SK-N-DZ (cell line): ENCODE results near the gene PTX4.

Experiments used
- DNase-seq: peaks from one replicate; pipeline ENCODE4 v3.0.0-alpha.2; 2015; ENCODE audit warnings: low spot score

PTX4 gene

GRCh38 chr16:1525871-1526607, 37.3 kb upstream of the PTX4 start:
- DNase-seq: no peak

GRCh38 chr16:1524366-1524765, 35.6 kb upstream of the PTX4 start:
- no peak for DNase-seq

- no peak for DNase-seq
These were observed 35.0 kb upstream of the PTX4 start for GRCh38 chr16:1523581-1524245.

GRCh38 chr16:1520461-1520860, 31.7 kb upstream of the PTX4 start:
- DNase-seq: no peak

DNA sequence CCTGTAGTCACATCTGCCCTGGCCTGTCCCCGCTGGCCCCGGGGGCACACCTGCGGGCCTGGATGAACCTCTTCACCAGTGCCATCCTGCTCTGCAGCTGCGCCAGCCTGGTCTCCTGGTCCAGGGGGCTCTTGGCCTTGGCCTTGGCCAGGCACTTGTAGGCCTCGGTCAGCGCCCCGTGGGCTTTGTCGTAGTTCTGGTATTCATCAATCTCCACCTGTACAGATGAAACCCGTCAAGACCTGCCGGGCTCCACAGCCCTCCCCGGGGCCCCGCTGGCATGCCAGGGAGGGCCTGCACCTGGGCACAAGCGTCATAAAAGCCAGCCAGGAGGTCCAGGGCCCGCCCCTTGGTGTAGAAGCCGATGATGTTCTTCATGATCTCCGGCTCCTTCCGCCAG, 31.1 kb upstream of the PTX4 start:
- no peak for DNase-seq

GRCh38 chr16:1518626-1519135, 29.9 kb upstream of the PTX4 start:
- no peak for DNase-seq

- DNase-seq: no peak
These were observed 25.8 kb upstream of the PTX4 start for GRCh38 chr16:1514507-1514906.

DNA sequence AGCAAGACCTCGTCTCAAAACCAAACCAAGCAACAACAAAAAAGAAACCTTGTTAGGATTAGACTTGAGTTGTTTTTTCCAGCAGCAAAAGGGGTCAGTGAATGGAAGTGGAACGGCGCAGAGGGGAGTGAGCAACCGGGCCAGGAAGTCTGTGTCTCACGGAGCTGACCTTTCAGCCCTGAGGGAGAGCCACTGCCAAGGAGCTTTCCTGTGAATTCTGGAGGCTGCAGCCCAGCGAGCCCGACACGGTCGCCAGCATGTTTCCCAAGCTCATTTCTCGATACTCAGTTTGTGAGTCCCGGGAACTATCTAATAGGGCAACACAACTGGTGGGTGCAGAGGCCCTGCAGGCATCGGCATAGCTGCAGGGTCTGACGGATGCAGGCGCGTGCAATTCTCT, 24.0 kb upstream of the PTX4 start:
- DNase-seq: no peak

DNA sequence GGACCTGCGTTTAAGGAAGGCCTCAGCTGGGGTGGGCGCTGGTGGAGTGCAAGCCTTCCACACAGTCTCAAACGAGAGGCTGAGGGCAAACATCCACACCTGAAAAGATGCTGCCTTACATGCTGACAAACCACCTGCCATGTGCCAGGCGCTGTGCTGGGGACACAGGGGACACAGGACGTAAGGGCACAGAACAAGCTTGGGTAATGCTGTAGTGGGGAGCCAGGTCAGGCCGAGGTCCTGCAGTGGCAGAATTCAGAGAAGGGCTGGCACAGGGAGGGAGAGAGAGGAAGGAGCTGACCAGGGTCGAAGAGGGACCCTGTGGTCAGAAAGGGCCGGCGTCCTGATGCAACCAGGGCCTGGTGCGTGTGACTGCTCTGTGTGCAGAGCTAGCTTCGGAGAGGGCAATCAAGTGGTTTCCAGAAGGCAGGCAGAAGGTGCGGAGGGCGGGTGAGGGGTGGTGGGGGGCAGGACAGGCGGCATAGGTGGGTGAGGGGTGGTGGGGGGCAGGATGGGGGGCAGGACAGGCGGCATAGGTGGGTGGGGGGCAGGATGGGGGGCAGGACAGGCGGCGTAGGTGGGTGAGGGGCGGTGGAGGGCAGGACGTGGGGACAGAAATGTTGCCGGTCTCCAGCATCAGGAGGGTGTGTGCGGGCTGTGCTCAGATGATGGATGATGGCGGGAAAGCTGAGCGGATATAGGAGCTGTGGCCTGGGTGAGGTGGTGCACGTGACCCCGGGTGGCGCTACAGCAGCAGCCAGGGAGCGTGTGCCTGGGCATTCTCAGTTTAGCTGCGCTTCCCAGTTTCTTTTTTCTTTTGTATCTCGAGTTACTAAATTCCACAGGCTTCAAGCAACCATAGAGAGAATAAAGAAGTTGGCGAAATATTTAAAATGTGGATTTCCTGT, 23.2 kb upstream of the PTX4 start:
- no peak for DNase-seq

DNA sequence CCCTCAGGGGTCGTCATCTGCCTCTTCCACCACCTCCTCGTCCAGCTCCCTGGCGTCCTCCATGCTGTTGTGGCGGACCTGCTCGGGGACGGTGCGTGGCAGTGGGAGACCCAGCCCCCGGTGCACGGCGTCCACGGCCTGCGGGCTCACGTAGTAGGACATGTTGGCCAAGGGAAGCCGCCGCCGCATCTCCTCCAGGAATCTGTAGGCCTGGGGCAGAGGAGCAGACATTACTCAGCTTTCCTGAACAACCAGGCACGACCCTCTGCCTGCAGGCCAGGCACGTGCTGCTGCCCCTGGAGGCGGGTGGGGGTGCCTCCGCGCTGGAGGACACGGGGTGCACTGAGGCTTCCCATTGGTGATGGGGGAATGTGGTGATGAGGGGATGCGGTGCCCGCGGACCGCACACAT, 22.2 kb upstream of the PTX4 start:
- no peak for DNase-seq

DNA sequence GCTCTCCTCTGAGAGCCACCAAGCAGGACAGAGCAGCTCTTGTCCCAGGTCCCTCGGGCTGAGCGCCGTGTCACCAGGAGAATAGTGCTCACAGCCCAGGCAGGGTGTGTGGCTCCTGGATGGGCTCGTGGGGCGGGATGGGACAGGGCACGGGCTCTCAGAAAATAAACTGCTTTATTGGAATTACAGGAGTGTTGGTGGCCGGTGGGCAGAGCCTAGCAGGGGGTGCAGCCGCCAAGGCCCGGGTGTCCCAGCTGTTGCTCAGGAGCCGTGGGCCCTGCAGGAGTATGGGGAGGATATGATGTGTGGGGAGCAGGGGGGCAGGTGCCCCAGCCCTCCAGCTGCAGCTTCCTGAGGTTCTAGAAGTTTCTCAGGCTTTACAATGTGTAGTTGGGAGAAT, 21.5 kb upstream of the PTX4 start:
- no peak for DNase-seq

DNA sequence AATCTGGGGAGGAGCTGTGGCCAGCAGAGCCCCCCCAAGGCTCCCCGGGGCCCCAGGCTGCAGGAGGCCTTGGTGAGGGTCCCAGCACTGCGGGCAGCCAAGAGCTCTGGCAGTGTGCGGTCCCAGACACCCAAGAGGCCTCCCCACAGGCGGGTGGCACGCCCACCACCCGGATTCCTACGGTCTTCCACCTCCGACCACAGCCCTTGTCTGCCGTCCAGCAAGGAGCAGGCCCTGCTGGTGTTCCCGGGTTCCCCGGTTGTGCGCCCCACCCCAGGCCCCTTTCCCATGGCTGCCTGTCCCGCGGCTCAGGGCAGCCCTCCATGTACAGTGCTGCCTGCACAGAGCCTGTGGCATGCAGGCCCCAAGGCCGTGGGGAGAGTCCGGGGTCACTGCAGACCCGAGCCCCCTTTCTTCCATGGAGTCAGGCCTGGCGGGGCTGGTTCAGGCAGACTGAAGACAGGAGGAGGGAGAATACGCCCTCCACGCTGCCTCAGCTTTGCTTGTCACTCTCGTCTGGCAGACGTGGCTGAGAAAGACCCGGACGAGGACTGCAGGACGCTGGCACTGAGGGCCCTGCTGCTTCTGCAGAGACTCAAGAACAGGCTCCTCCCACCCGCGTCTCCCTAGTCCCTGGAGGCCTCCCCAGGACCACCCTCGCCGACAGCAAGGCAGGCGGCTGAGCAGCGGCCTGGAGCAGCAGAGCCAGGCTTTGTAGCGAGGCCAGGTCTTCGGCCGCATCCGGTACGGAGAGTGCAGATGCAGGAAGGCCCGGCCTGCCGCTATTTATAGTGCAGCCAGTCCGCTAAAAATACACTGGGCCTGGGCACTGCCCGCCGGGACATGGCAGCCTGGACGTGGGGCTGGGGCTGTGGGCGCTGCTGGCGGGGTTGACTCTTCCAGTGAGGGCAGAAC, 20.8 kb upstream of the PTX4 start:
- peak; percentile 82 for DNase-seq

DNA sequence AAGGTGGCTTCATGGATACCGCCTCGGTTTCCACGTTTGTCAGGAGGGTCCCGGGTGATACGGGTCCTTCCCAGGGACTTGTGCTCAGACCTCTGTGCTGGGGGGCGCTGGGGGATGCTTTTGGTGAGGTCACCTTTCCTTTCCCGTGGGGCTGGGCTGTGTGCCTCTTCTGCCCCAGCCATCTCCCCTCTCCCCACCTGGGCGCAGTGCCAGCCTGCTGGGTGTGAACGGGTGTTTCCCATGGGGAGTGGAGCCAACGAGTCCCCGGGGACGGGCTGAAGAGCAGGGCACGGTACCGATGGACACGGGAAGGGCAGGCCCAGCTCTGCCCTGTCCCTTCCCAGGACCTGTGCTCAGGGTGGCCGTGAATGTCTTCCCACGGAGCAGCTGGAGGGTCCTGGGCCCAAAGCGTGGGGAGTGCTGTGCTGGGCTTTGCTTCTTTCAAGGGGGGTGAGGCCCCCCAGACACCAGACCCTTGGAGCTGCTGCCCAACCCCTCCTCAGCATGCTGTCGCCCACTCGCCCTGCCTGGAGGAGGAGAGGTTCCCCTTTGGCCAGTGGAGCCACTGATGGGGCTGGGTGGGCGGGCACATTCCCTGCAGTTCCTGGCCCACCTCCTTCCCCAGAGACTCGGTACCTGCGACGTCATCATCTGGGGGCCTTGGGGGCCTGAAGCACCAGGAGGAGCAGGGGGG, 19.9 kb upstream of the PTX4 start:
- no peak for DNase-seq

- no peak for DNase-seq
These were observed 17.9 kb upstream of the PTX4 start for GRCh38 chr16:1506494-1507213.

DNA sequence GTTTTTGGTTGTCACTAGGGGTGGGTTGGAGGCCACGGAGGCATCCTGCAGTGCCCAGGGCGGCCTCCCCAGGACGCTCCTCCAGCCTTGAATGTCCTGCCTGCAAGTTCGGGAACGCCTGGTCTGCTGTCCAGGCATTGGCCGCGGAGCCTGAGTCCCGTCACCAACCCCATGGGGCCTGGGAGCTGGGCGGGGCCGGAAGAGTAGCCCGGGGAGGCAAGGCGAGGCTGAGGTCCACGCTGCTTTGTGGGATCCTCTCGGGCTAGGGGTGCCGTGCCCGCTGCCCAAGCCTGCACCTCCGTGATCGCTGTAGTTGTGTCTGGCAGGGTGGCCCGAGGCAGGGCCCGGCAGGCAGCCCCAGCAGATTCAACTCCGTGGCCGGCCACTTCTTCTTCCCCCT, 17.2 kb upstream of the PTX4 start:
- no peak for DNase-seq

GRCh38 chr16:1505073-1505844, 16.5 kb upstream of the PTX4 start:
- DNase-seq: no peak

DNA sequence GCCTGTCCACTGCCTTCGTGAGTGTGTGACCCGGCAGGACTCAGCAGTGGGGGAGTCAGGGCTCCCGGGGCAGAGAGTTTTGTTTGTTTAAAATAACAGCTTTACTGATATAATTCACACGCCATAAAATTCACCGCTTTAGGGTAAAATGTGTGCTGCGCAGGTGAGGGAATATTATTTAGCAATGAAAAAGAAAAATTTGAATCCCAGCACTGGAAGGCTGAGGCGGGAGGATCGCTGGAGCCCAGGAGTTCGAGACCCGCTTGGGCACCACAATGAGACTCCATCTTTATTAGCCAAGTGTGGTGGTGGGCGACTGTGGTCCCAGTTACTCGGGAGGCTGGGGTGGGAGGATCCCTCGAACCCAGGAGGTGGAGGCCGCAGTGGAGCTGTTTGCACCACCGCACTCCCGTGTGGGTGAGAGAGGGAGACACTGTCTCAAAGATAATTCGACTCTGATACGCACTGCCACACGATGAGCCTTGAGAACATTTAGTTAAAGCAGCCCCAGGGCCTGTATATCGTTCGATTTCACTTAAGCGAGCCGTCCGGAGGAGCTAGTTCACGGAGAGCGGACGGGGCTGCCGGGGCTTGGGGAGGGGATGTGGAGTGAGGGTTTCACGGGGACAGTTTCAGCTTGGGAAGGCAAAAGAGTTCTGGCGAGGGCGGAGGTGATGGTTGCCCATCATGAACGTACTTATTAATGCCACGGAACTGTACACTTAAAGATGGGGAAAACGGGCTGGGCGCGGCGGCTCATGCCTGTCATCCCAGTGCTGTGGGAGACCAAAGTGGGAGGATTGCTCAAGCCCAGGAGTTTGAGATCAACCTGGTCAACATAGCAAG, 14.6 kb upstream of the PTX4 start:
- DNase-seq: no peak
